OCI-LY1 (cell line): Measurements from ENCODE around the gene CCDC12.

Experiments used
- H2AFZ ChIP-seq: fragments of 200-600 bp; sonication (generic), shearing (Covaris generic); 2 replicates; pipeline ENCODE4 v1.6.0; 2014; ENCODE audit warnings: antibody characterized with exemption, mild to moderate bottlenecking, low read length
- H3F3A ChIP-seq: fragments of 200-600 bp; sonication (generic), shearing (Covaris generic); 2 replicates; pipeline ENCODE4 v1.6.0; 2014; ENCODE audit warnings: mild to moderate bottlenecking, antibody characterized with exemption, low read length, moderate library complexity; ENCODE audit not compliant: insufficient read depth
- H3K27ac ChIP-seq: fragments of 200-600 bp; sonication (generic); 2 replicates; pipeline ENCODE4 v1.5.1; 2014; ENCODE audit warnings: low read length, mixed run types, mild to moderate bottlenecking, low read depth; ENCODE audit not compliant: poor library complexity, severe bottlenecking
- H3K27me3 ChIP-seq: fragments of 200-600 bp; sonication (generic); 2 replicates; pipeline ENCODE4 v1.6.0; 2014; ENCODE audit warnings: antibody characterized with exemption, mild to moderate bottlenecking, low read length, moderate library complexity; ENCODE audit not compliant: insufficient read depth
- H3K36me3 ChIP-seq: fragments of 200-600 bp; sonication (generic); 2 replicates; pipeline ENCODE4 v1.6.1; 2014; ENCODE audit warnings: mild to moderate bottlenecking, antibody characterized with exemption, low read length, moderate library complexity, mixed read lengths; ENCODE audit not compliant: insufficient read depth
- H3K4me1 ChIP-seq: fragments of 200-600 bp; sonication (generic); 2 replicates; pipeline ENCODE4 v1.5.1; 2014; ENCODE audit warnings: mild to moderate bottlenecking, low read length, moderate library complexity; ENCODE audit not compliant: insufficient read depth, severe bottlenecking
- H3K4me2 ChIP-seq: fragments of 200-600 bp; sonication (generic), shearing (Covaris generic); 2 replicates; pipeline ENCODE4 v1.6.1; 2014; ENCODE audit warnings: low read length
- H3K4me3 ChIP-seq: fragments of 200-600 bp; sonication (generic); 2 replicates; pipeline ENCODE4 v1.5.1; 2014; ENCODE audit warnings: low read length, low read depth, mild to moderate bottlenecking, mixed read lengths; ENCODE audit not compliant: poor library complexity, severe bottlenecking
- H3K79me2 ChIP-seq: fragments of 200-600 bp; shearing (Covaris generic); 2 replicates; pipeline ENCODE4 v1.6.1; 2016; ENCODE audit warnings: mixed run types, low read length, mixed read lengths; ENCODE audit not compliant: insufficient read depth
- H3K9ac ChIP-seq: fragments of 200-600 bp; sonication (generic), shearing (Covaris generic); 2 replicates; pipeline ENCODE4 v1.6.1; 2014; ENCODE audit warnings: mild to moderate bottlenecking, low read length, mixed read lengths
- H3K9me2 ChIP-seq: fragments of 200-600 bp; sonication (generic), shearing (Covaris generic); 2 replicates; pipeline ENCODE4 v1.6.1; 2014; ENCODE audit warnings: low read depth, mild to moderate bottlenecking, low read length, mixed read lengths
- H3K9me3 ChIP-seq: fragments of 200-600 bp; shearing (Covaris generic); 2 replicates; pipeline ENCODE4 v1.6.1; 2014; ENCODE audit warnings: low read length, mixed read lengths
- H4K20me1 ChIP-seq: fragments of 200-600 bp; sonication (generic), shearing (Covaris generic); 2 replicates; pipeline ENCODE4 v1.6.0; 2016; ENCODE audit warnings: mild to moderate bottlenecking, low read length; ENCODE audit not compliant: insufficient read depth
- CTCF ChIP-seq: fragments of 200-600 bp; sonication (generic), shearing (Covaris generic); IDR thresholded peaks from 2 replicates; pipeline ENCODE4 v1.5.1; 2017; ENCODE audit warnings: mild to moderate bottlenecking, antibody characterized with exemption, low read length, moderate library complexity, mixed read lengths
- EZH2 ChIP-seq: fragments of 200-600 bp; sonication (generic), shearing (Covaris generic); IDR thresholded peaks from 2 replicates; pipeline ENCODE4 v1.8.0; 2017; ENCODE audit warnings: borderline replicate concordance, mixed run types, mild to moderate bottlenecking, antibody characterized with exemption, low read length, moderate library complexity, mixed read lengths

Gene CCDC12

GRCh38 chr3:46887980-46888494 lies 88.5 kb downstream of the CCDC12 start:
- no peak overlapping the region for H3K4me3 ChIP-seq
- no peaks in the 10 kb centered on the region for H3K79me2 ChIP-seq
- no peaks in the 10 kb centered on the region for H3K36me3 ChIP-seq
- H3K9ac ChIP-seq, result no peak overlapping the region
- H3K4me1 ChIP-seq, result no peaks in the 10 kb centered on the region
- H2AFZ ChIP-seq, result no peak overlapping the region
- no peaks in the 10 kb centered on the region for H3K9me3 ChIP-seq
- no peak overlapping the region for H3K27ac ChIP-seq
- H3K9me2 ChIP-seq, result no peaks in the 10 kb centered on the region
- TF ChIP-seq EZH2 (no peak), CTCF (no peak)
- no peak overlapping the region for H3K4me2 ChIP-seq
- H3F3A ChIP-seq, result no peaks in the 10 kb centered on the region
- H3K27me3 ChIP-seq, result peaks cover 8% of the 10 kb centered on the region; the same call in 1 of the 2 replicates
- no peaks in the 10 kb centered on the region for H4K20me1 ChIP-seq

- Histone ChIP-seq H3K9me3 (no peaks in the 10 kb centered on the region), H3K9me2 (no peaks in the 10 kb centered on the region), H3F3A (no peaks in the 10 kb centered on the region), H3K4me3 (no peak overlapping the region), H3K9ac (no peak overlapping the region), H3K79me2 (no peaks in the 10 kb centered on the region), H2AFZ (no peak overlapping the region), H3K27me3 (0 out of 2 replicates have a peak, but pooled peaks cover 6% of the 10 kb centered on the region), H4K20me1 (no peaks in the 10 kb centered on the region), H3K4me2 (no peak overlapping the region), H3K4me1 (peaks cover 6% of the 10 kb centered on the region), H3K36me3 (no peaks in the 10 kb centered on the region), H3K27ac (no peak overlapping the region)
- TF ChIP-seq CTCF (no peak), EZH2 (no peak)
Observed at GRCh38 chr3:46885612-46886011, 90.9 kb downstream of the CCDC12 start.

- H3K27me3 ChIP-seq, result 0 out of 2 replicates have a peak, but pooled peaks cover 6% of the 10 kb centered on the region
- H3K9me2 ChIP-seq, result no peaks in the 10 kb centered on the region
Observed at GRCh38 chr3:46884929-46885328, 91.6 kb downstream of the CCDC12 start.

More at GRCh38 chr3:46884929-46885328, 91.6 kb downstream of the CCDC12 start:
- no peak for TF ChIP-seq CTCF
- no peak for TF ChIP-seq EZH2
- Histone ChIP-seq H3K4me3 (no peak overlapping the region), H4K20me1 (no peaks in the 10 kb centered on the region), H3F3A (no peaks in the 10 kb centered on the region), H3K27ac (no peak overlapping the region), H3K9me3 (no peaks in the 10 kb centered on the region), H3K4me1 (peaks cover 6% of the 10 kb centered on the region), H3K4me2 (no peak overlapping the region), H3K79me2 (no peaks in the 10 kb centered on the region), H3K36me3 (no peaks in the 10 kb centered on the region), H3K9ac (no peak overlapping the region), H2AFZ (no peak overlapping the region)
